SK-N-SH (cell line): ENCODE data around the gene KCNK17.

ENCODE experiments used
- POLR2AphosphoS5 ChIP-seq: IDR thresholded peaks from 2 replicates; pipeline ENCODE4 v1.6.1; 2012; ENCODE audit warnings: low read depth, low read length
- RCOR1 ChIP-seq: fragments of 150-350 bp; IDR thresholded peaks from 2 replicates; pipeline ENCODE4 v1.6.1; 2017; ENCODE audit warnings: antibody characterized with exemption, low read length
- SIN3A ChIP-seq: IDR thresholded peaks from 2 replicates; pipeline ENCODE4 v1.6.1; 2012; ENCODE audit warnings: low read depth, mild to moderate bottlenecking, low read length, moderate library complexity, borderline replicate concordance

DNA sequence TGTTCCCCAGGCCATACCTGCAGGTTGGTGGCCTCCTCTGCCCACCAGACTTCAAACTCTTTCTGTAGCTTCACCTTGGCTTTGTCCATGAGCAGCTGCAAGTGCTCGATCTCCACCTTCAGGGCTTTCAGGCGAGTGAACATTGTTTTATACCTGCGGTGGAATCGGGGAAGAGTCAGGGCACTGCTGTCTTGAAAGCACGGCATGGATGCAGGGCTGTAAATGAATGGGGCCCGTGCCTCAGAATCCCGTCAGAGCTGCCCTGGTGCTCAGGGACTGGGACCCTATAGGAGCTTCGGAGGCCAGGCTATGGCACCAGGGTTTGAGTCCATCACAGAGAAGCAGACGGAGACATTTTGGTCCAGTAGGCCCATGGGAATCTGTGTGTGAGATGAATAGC lies 46.2 kb upstream of the KCNK17 start:
- no peak for TF ChIP-seq POLR2AphosphoS5
- TF ChIP-seq RCOR1, result no peak
- no peak for TF ChIP-seq SIN3A
